K562 (cell line): ENCODE data around the gene AHCYL2. TPM values are rescaled to one million over a fixed set of nuclear protein-coding genes. Genes with fewer than 3 reads are reported as not detected.
"Not testable (repeated sequence)": the region's sequence is repeated elsewhere in the genome, so short reads cannot be mapped to it uniquely, and the experiment has no call there.

Source experiments
- ATAC-seq: fragments of 200-7000 bp; cut with Tn5 transposase; 3 replicates; pipeline ENCODE4 v1.9.1; 2020; ENCODE audit warnings: moderate library complexity
- BruUV-seq: library from RNA; stranded (reverse); fragments of 400-500 nt; replicated peaks from 2 replicates; lab custom pipeline; 2021; lab: Mats Ljungman, UMichigan
- CTCF ChIA-PET: fragments of 300-600 bp; formaldehyde crosslinking; extraction: SDS; loops from one replicate; lab custom pipeline; 2021; ENCODE audit warnings: low intra/inter-chr PET ratio; lab: Yijun Ruan, JAX
- POLR2A ChIA-PET: fragments of 300-600, 350-650 bp; sonication (Branson Sonifier 250); formaldehyde crosslinking; extraction: SDS; loops from one replicate; lab custom pipeline; 2021; ENCODE audit warnings: antibody characterized with exemption, inconsistent platforms; lab: Yijun Ruan, JAX
- DNase-seq, 4 experiments: peaks; one replicate each; pipeline versions ENCODE4 v3.0.0 to v3.0.0-alpha.2; 2011 to 2018; ENCODE audit warnings: low spot score in 3 of 4, mixed read lengths in 3 of 4; ENCODE audit errors: extremely low read depth in 1 of 4
- FAIRE-seq: peaks from 2 replicates; lab custom pipeline; 2011; peaks lifted over from hg19 to GRCh38; lab: Jason Lieb, UNC
- H2AFZ ChIP-seq: 2 replicates; pipeline ENCODE4 v1.6.0; 2011; ENCODE audit warnings: low read depth, low read length, control low read depth, inconsistent platforms
- H3K27ac ChIP-seq: fragments of 200-600 bp; 3 replicates; pipeline ENCODE4 v1.8.0; 2011; ENCODE audit warnings: low read depth, mild to moderate bottlenecking, control low read depth, inconsistent platforms, low read length, moderate library complexity, mixed read lengths; ENCODE audit errors: extremely low read depth
- H3K27me3 ChIP-seq, 2 experiments: fragments of 300-600 bp in 1 of 2; 2 replicates in 1 of 2; 3 replicates in 1 of 2; pipeline versions ENCODE4 v1.6.0 to v1.8.0; 2011; ENCODE audit warnings: inconsistent platforms in 2 of 2, low read length in 2 of 2, mild to moderate bottlenecking in 1 of 2, mixed read lengths in 1 of 2, moderate library complexity in 1 of 2; ENCODE audit not compliant: control insufficient read depth in 2 of 2, insufficient read depth in 2 of 2
- H3K36me3 ChIP-seq: fragments of 300-600 bp; 3 replicates; pipeline ENCODE4 v1.8.0; 2011; ENCODE audit warnings: mild to moderate bottlenecking, low read length, inconsistent platforms; ENCODE audit not compliant: control insufficient read depth, insufficient read depth
- H3K4me1 ChIP-seq, 2 experiments: fragments of 200-600 bp in 1 of 2; replicated peaks in 1 of 2; 2 replicates in 1 of 2; 3 replicates in 1 of 2; pipeline versions ENCODE4 v1.5.1 to v1.8.0; 2011; ENCODE audit warnings: inconsistent platforms in 2 of 2, low read length in 2 of 2, mild to moderate bottlenecking in 1 of 2, mixed read lengths in 1 of 2, moderate library complexity in 1 of 2; ENCODE audit not compliant: control insufficient read depth in 2 of 2, insufficient read depth in 2 of 2
- H3K4me2 ChIP-seq: 2 replicates; pipeline ENCODE4 v1.6.1; 2011; ENCODE audit warnings: low read length, control low read depth, inconsistent platforms, mixed read lengths; ENCODE audit not compliant: insufficient read depth
- H3K4me3 ChIP-seq: fragments of 200-600 bp; sonication (generic), shearing (Covaris generic); 2 replicates; pipeline ENCODE4 v1.5.1; 2016; ENCODE audit warnings: control low read depth, inconsistent platforms
- H3K79me2 ChIP-seq: fragments of 200-600 bp; 3 replicates; pipeline ENCODE4 v1.8.0; 2011; ENCODE audit warnings: low read length, inconsistent platforms; ENCODE audit not compliant: control insufficient read depth, insufficient read depth
- H3K9ac ChIP-seq, 2 experiments: 2 replicates each; pipeline versions ENCODE4 v1.6.0 to v1.6.1; 2011; ENCODE audit warnings: low read depth in 2 of 2, low read length in 2 of 2, control low read depth in 1 of 2, inconsistent platforms in 1 of 2, mild to moderate bottlenecking in 1 of 2, mixed read lengths in 1 of 2; ENCODE audit not compliant: insufficient read depth in 1 of 2
- H3K9me1 ChIP-seq: one replicate; pipeline ENCODE4 v1.6.0; 2011; ENCODE audit warnings: inconsistent platforms, mild to moderate bottlenecking, low read length, moderate library complexity; ENCODE audit not compliant: control insufficient read depth, insufficient read depth
- H3K9me3 ChIP-seq: replicated peaks from 2 replicates; pipeline ENCODE4 v1.5.1; 2011; ENCODE audit warnings: low read depth, low read length, inconsistent platforms; ENCODE audit not compliant: control insufficient read depth, insufficient read depth
- H4K20me1 ChIP-seq: replicated peaks from 2 replicates; pipeline ENCODE4 v1.6.1; 2011; ENCODE audit warnings: low read length, inconsistent platforms, mixed read lengths; ENCODE audit not compliant: control insufficient read depth, insufficient read depth
- CBX3 ChIP-seq, 2 experiments: IDR thresholded peaks; 1 replicate in 1 of 2; 2 replicates in 1 of 2; pipeline ENCODE4 v1.6.1; 2012; ENCODE audit warnings: inconsistent platforms in 2 of 2, low read length in 2 of 2, borderline replicate concordance in 1 of 2, control low read depth in 1 of 2
- SAFB ChIP-seq: fragments of 200-400 bp; formaldehyde crosslinking; IDR thresholded peaks from 2 replicates; pipeline ENCODE4 v1.6.1; 2017; ENCODE audit warnings: low read depth, low read length, borderline replicate concordance
- WGBS: fragments of 100-300 bp; shearing (Covaris generic); methylation state at CpG from one replicate; pipeline ENCODE4 v1.1.6; 2016; ENCODE audit warnings: low coverage, mixed read lengths; ENCODE audit not compliant: insufficient coverage; ENCODE audit errors: missing lambda C conversion rate; 5-methylcytosine and 5-hydroxymethylcytosine counted together
- in situ Hi-C: fragments of 300-500 bp; cut with MboI; formaldehyde crosslinking; loops from 4 replicates; pipeline ENCODE4 v1.15.0; 2018; ENCODE audit warnings: inconsistent platforms, mixed read lengths
- intact Hi-C: fragments of 100-400 bp; cut with micrococcal nuclease; formaldehyde crosslinking; loops from 2 replicates; pipeline ENCODE4 v1.14.2; 2022
- polyA plus RNA-seq, 8 experiments: library from polyadenylated mRNA; depleted of rRNA in 4 of 8; stranded (reverse) in 5 of 8; unstranded in 3 of 8; fragments of >200 nt; fragmentation: Nextera tagmentation in 2 of 8; fragmentation: Illumina TruSeq in 1 of 8; extraction: Ambion mirVana in 2 of 8; extraction: Trizol in 1 of 8; gene quantifications; 2 replicates each; pipeline versions ENCODE4 v1.2.1 to v1.2.3, GENCODE V29; 2011 to 2014; ENCODE audit warnings: inconsistent platforms in 1 of 8, missing spikeins in 1 of 8
- total RNA-seq, 7 experiments: library from RNA; depleted of rRNA in 6 of 7; stranded (reverse); fragments of >200 nt in 6 of 7; fragmentation: Illumina TruSeq in 2 of 7; extraction: Trizol in 2 of 7; gene quantifications; 2 replicates each; pipeline versions ENCODE4 v1.2.1 to v1.2.3, GENCODE V29; 2011 to 2021; ENCODE audit warnings: low replicate concordance in 1 of 7
- TF ChIP-seq, protein P1 (sequence below): sonication (generic); formaldehyde crosslinking; IDR thresholded peaks from 2 replicates; pipeline ENCODE4 v1.8.1; 2023; ENCODE audit warnings: mild to moderate bottlenecking, missing genetic modification reagents
- TF ChIP-seq, protein P2 (sequence below): fragments of 450-650 bp; IDR thresholded peaks from 2 replicates; pipeline ENCODE4 v1.6.1; 2016

Gene AHCYL2
- total and polyA plus RNA-seq, 9 of the 15 experiments (the other 6 are each of a cell fraction or from before 2014, with no cell fraction given) = 0.93 to 10.5 (median 5.2) TPM

DNA sequence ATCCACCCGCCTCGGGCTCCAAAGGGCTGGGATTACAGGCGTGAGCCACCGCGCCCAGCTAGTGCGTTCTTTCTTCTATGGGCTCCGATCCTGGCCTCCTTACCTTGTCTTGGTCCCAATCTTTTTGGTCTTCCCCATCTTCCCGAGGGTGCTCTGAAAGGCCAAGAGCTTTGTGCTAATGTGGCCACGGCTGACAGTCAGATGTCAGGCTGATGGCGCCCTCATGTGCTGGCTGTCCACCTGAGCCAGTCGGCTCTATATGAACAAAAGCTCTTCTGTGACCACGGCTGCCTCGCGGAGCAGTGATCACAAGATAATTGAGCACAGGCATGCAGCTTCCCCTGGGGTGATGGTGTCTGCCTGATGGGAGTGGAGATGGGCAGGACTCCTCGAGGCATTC, 11.0 kb upstream of the AHCYL2 start (continued):
- TF ChIP-seq CBX3 (IDR thresholded peaks at IDR 0.05; ENCODE audit: borderline replicate concordance in 1 of 2, low read length in 2 of 2) (0 out of 3 replicates have a peak, but pooled peaks of 1 of the 2 experiments have one; percentile 9), SAFB (no peak)
- TF ChIP-seq, protein P1, sequence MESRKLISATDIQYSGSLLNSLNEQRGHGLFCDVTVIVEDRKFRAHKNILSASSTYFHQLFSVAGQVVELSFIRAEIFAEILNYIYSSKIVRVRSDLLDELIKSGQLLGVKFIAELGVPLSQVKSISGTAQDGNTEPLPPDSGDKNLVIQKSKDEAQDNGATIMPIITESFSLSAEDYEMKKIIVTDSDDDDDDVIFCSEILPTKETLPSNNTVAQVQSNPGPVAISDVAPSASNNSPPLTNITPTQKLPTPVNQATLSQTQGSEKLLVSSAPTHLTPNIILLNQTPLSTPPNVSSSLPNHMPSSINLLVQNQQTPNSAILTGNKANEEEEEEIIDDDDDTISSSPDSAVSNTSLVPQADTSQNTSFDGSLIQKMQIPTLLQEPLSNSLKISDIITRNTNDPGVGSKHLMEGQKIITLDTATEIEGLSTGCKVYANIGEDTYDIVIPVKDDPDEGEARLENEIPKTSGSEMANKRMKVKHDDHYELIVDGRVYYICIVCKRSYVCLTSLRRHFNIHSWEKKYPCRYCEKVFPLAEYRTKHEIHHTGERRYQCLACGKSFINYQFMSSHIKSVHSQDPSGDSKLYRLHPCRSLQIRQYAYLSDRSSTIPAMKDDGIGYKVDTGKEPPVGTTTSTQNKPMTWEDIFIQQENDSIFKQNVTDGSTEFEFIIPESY (CRISPR knock-in tag) = peak; percentile 67
- TF ChIP-seq, protein P2, sequence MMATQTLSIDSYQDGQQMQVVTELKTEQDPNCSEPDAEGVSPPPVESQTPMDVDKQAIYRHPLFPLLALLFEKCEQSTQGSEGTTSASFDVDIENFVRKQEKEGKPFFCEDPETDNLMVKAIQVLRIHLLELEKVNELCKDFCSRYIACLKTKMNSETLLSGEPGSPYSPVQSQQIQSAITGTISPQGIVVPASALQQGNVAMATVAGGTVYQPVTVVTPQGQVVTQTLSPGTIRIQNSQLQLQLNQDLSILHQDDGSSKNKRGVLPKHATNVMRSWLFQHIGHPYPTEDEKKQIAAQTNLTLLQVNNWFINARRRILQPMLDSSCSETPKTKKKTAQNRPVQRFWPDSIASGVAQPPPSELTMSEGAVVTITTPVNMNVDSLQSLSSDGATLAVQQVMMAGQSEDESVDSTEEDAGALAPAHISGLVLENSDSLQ = peak; percentile 62

DNA sequence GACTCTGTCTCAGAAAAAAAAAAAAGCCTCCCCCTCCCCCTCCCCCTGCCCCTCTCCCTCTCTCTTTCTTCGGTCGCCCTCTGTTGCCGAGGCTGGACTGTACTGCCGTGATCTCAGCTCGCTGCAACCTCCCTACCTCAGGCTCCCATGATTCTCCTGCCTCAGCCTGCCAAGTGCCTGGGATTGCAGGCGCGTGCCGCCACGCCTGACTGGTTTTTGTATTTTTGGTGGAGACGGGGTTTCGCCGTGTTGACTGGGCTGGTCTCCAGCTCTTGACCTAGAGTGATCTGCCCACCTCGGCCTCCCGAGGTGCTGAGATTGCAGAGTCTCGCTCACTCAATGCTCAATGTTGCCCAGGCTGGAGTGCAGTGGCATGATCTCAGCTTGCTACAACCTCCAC, 9.1 kb upstream of the AHCYL2 start:
- in situ Hi-C loops (loop anchor here (5.0 kb wide), 2 partner anchors 82 to 427 kb away; no protein-coding TSS in a partner anchor), intact Hi-C loops (loop anchor here (5.0 kb wide), 1 partner anchor 797 kb away; no protein-coding TSS in a partner anchor)
- FAIRE-seq, H4K20me1 ChIP-seq, ATAC-seq, DNase-seq, H2AFZ ChIP-seq, BruUV-seq, H3K4me1 ChIP-seq, H3K27ac ChIP-seq, H3K79me2 ChIP-seq, H3K9ac ChIP-seq, H3K36me3 ChIP-seq, H3K4me3 ChIP-seq, H3K9me1 ChIP-seq, H3K4me2 ChIP-seq, H3K9me3 ChIP-seq: not testable (repeated sequence)
- peaks cover 19 to 46% of the 10 kb centered on the region in 2 experiments; a peak in 4 of 5 replicates for H3K27me3 ChIP-seq
- ChIA-PET CTCF (interaction anchor here (0.6 to 1.1 kb wide), 2 partner anchors 83 to 429 kb away, joined by 3 to 4 read pairs; no protein-coding TSS in a partner anchor), POLR2A (interaction anchor here (0.6 kb wide), 1 partner anchor 1491 kb away, joined by 3 read pairs; no protein-coding TSS in a partner anchor)
- 31% methylated on average over 15 of the region's 15 CpGs for WGBS

DNA sequence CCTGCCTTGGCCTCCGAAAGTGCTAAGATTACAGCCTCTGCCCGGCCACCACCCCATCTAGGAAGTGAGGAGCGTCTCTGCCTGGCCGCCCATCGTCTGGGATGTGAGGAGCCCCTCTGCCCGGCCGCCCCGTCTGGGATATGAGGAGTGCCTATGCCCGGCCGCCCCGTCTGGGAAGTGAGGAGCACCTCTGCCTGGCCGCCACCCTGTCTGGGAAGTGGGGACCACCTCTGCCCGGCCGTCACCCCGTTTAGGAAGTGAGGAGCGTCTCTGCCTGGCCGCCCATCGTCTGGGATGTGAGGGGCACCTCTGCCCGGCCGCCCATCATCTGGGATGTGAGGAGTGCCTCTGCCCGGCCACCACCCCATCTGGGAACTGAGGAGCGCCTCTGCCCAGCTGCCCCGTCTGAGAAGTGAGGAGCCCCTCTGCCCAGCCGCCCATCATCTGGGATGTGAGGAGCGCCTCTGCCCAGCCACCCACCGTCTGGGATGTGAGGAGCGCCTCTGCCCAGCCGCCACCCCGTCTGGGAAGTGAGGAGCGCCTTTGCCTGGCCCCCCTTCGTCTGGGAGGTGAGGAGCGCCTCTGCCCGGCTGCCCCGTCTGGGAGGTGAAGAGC, 8.6 kb upstream of the AHCYL2 start:
- in situ Hi-C loops = loop anchor here (5.0 kb wide), 2 partner anchors 81 to 426 kb away; no protein-coding TSS in a partner anchor
- intact Hi-C loops = loop anchor here (5.0 kb wide), 1 partner anchor 796 kb away; no protein-coding TSS in a partner anchor
- not testable (repeated sequence) for H2AFZ ChIP-seq, H3K4me2 ChIP-seq, H3K79me2 ChIP-seq, BruUV-seq, FAIRE-seq, ATAC-seq, DNase-seq, H3K9me1 ChIP-seq, H3K27ac ChIP-seq, H3K4me1 ChIP-seq, H3K4me3 ChIP-seq, H3K36me3 ChIP-seq, H3K9ac ChIP-seq, H3K9me3 ChIP-seq, H4K20me1 ChIP-seq
- WGBS = 18% methylated on average over 31 of the region's 34 CpGs
- peaks cover 19 to 42% of the 10 kb centered on the region in 2 experiments; a peak in 4 of 5 replicates for H3K27me3 ChIP-seq
- POLR2A ChIA-PET = interaction anchor here (0.6 kb wide), 1 partner anchor 1491 kb away, joined by 3 read pairs; no protein-coding TSS in a partner anchor
- CTCF ChIA-PET = interaction anchor here (0.6 to 0.7 kb wide), 2 partner anchors 82 to 1141 kb away, joined by 3 to 4 read pairs; no protein-coding TSS in a partner anchor
